Neuronal stem cell (in vitro differentiated cells): ENCODE results near the gene XYLT1.

Source experiments
- DNase-seq: peaks from one replicate; pipeline ENCODE4 v3.0.0-alpha.2; 2013; ENCODE audit warnings: low spot score
- H2AFZ ChIP-seq: one replicate; pipeline ENCODE4 v1.6.1; 2013; ENCODE audit warnings: mild to moderate bottlenecking, low read length, inconsistent platforms
- H2AK5ac ChIP-seq: 2 replicates; pipeline ENCODE4 v1.6.1; 2013; ENCODE audit warnings: low read depth, mild to moderate bottlenecking, inconsistent platforms, low read length, moderate library complexity, mixed read lengths
- H2BK120ac ChIP-seq: 2 replicates; pipeline ENCODE4 v1.6.1; 2013; ENCODE audit warnings: low read depth, mild to moderate bottlenecking, inconsistent platforms, low read length, moderate library complexity, mixed read lengths
- H2BK12ac ChIP-seq: one replicate; pipeline ENCODE4 v1.6.1; 2013; ENCODE audit warnings: low read length, inconsistent platforms
- H2BK15ac ChIP-seq: 2 replicates; pipeline ENCODE4 v1.6.1; 2013; ENCODE audit warnings: mild to moderate bottlenecking, low read length, inconsistent platforms, mixed read lengths
- H2BK5ac ChIP-seq: one replicate; pipeline ENCODE4 v1.6.1; 2013; ENCODE audit warnings: inconsistent platforms, mild to moderate bottlenecking, low read length, moderate library complexity
- H3K14ac ChIP-seq: one replicate; pipeline ENCODE4 v1.6.1; 2013; ENCODE audit warnings: low read length, inconsistent platforms
- H3K18ac ChIP-seq: 2 replicates; pipeline ENCODE4 v1.6.1; 2013; ENCODE audit warnings: low read length, inconsistent platforms
- H3K23ac ChIP-seq: 2 replicates; pipeline ENCODE4 v1.6.1; 2013; ENCODE audit warnings: low read depth, mild to moderate bottlenecking, mixed read lengths, low read length, inconsistent platforms; ENCODE audit not compliant: poor library complexity
- H3K27ac ChIP-seq: replicated peaks from 3 replicates; pipeline ENCODE4 v1.5.1; 2013; ENCODE audit warnings: low read length, inconsistent platforms
- H3K27me3 ChIP-seq, 3 experiments: 2 replicates each; pipeline ENCODE4 v1.6.1; 2013; ENCODE audit warnings: low read length in 3 of 3, mild to moderate bottlenecking in 2 of 3, inconsistent platforms in 1 of 3, low read depth in 1 of 3, mixed read lengths in 1 of 3, moderate library complexity in 1 of 3; ENCODE audit not compliant: control insufficient read depth in 3 of 3, insufficient read depth in 3 of 3
- H3K36me3 ChIP-seq, 2 donors: replicated peaks in 1 of 2; 2 replicates each; pipeline ENCODE4 v1.6.1; 2013; ENCODE audit warnings: low read length in 2 of 2; ENCODE audit not compliant: control insufficient read depth in 2 of 2, insufficient read depth in 2 of 2
- H3K4ac ChIP-seq: 2 replicates; pipeline ENCODE4 v1.6.1; 2013; ENCODE audit warnings: inconsistent platforms, mild to moderate bottlenecking, low read length, moderate library complexity
- H3K4me1 ChIP-seq, 2 donors: 1 replicate in 1 of 2; 2 replicates in 1 of 2; pipeline ENCODE4 v1.6.1; 2013; ENCODE audit warnings: low read length in 2 of 2, low read depth in 1 of 2; ENCODE audit not compliant: control insufficient read depth in 2 of 2, insufficient read depth in 1 of 2
- H3K4me2 ChIP-seq: one replicate; pipeline ENCODE4 v1.6.1; 2013; ENCODE audit warnings: mild to moderate bottlenecking, low read length, inconsistent platforms; ENCODE audit not compliant: insufficient read depth, poor library complexity, severe bottlenecking
- H3K4me3 ChIP-seq, 2 donors: 2 replicates each; pipeline ENCODE4 v1.5.1; 2013; ENCODE audit warnings: low read length in 2 of 2, mild to moderate bottlenecking in 2 of 2, inconsistent platforms in 1 of 2, moderate library complexity in 1 of 2
- H3K79me1 ChIP-seq: one replicate; pipeline ENCODE4 v1.6.1; 2013; ENCODE audit warnings: low read depth, mild to moderate bottlenecking, inconsistent platforms, low read length, moderate library complexity
- H3K9ac ChIP-seq: one replicate; pipeline ENCODE4 v1.6.1; 2013; ENCODE audit warnings: mild to moderate bottlenecking, low read depth, low read length, inconsistent platforms; ENCODE audit not compliant: poor library complexity
- H3K9me3 ChIP-seq, 2 donors: replicated peaks in 1 of 2; 2 replicates each; pipeline versions ENCODE3 to v1.6.1; 2013; ENCODE audit warnings: low read length in 2 of 2, mild to moderate bottlenecking in 2 of 2, inconsistent platforms in 1 of 2, low read depth in 1 of 2, mixed read lengths in 1 of 2, moderate library complexity in 1 of 2; ENCODE audit not compliant: control insufficient read depth in 2 of 2, insufficient read depth in 1 of 2
- H4K8ac ChIP-seq: one replicate; pipeline ENCODE4 v1.6.1; 2013; ENCODE audit warnings: low read depth, mild to moderate bottlenecking, inconsistent platforms, low read length, moderate library complexity
- H4K91ac ChIP-seq: one replicate; pipeline ENCODE4 v1.6.1; 2013; ENCODE audit warnings: low read length, low read depth, mild to moderate bottlenecking, inconsistent platforms; ENCODE audit not compliant: poor library complexity
- WGBS, 2 donors: extraction: QIAGEN DNeasy Blood & Tissue Kit; methylation state at CpG; one replicate each; pipeline ENCODE4 v1.1.7; 2013; ENCODE audit warnings: missing lambda C conversion rate in 2 of 2, mixed read lengths in 1 of 2; ENCODE audit not compliant: insufficient read length in 2 of 2, insufficient replicate concordance in 1 of 2; ENCODE audit errors: extremely low coverage in 2 of 2; 5-methylcytosine and 5-hydroxymethylcytosine counted together

The XYLT1 gene

DNA sequence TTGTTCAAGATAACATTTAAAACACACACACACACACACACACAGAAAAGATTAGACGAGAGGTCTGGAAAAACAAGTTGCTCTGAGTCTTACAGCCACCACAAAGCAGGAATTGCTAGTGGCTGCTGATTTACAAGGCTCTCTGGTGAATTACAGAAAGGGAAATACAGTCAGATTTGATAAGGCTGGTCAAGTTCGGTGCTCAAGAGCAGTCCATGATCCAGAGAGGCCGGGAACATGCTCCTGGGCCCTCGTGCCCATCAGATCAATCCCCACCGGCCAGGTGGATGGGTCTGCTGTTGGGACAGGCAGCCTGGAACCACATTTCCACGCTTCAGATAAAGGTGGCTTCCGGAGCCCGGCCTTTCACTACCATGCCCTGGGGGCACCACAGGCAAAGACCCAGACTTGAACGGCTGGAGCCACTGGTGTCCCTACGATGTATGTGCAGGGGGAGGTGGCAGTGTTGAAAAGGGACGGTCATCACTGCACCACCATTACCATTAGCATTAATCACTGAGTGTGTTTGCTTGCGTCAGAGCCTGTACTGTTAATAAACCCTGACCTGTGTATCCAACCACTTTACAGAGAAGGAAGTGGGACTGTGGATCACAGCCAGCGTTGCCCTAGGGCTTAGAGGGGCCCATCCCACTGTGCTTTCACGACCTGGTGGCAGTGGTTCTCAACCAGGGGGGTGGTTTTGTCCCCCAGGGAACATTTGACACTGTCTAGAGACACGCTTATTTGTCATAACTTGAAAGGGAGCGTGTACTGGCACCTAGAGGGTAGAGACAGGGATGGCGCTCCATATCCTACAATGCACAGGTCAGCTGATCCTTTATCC is 95.1 kb downstream of the XYLT1 start:
- no peak for DNase-seq
- no peak overlapping the region for H2AFZ ChIP-seq

GRCh38 chr16:17374668-17375255 is 96.0 kb downstream of the XYLT1 start:
- no peak overlapping the region for H3K23ac ChIP-seq
- H3K4me1 ChIP-seq = peaks cover 18 to 30% of the 10 kb centered on the region in 2 donors
- peaks cover 0 to 4% (median 0%) of the 10 kb centered on the region in 3 experiments for H3K27me3 ChIP-seq
- no peak overlapping the region for H3K14ac ChIP-seq
- WGBS, 2 donors = no CpG with 5 or more reads among the region's 3 CpGs
- no peak overlapping the region for H3K9ac ChIP-seq
- no peak overlapping the region for H2AK5ac ChIP-seq
- H3K79me1 ChIP-seq = no peaks in the 10 kb centered on the region
- H2BK15ac ChIP-seq = no peak overlapping the region
- H2BK5ac ChIP-seq = no peak overlapping the region
- no peak for DNase-seq
- H3K36me3 ChIP-seq = no peaks in the 10 kb centered on the region
- H2BK12ac ChIP-seq = no peak overlapping the region
- H3K4ac ChIP-seq = no peak overlapping the region
- no peak overlapping the region for H3K4me3 ChIP-seq
- H4K8ac ChIP-seq = no peak overlapping the region
- H3K9me3 ChIP-seq = no peaks in the 10 kb centered on the region
- no peak overlapping the region for H3K4me2 ChIP-seq
- no peak overlapping the region for H2BK120ac ChIP-seq
- no peak overlapping the region for H4K91ac ChIP-seq
- no peak overlapping the region for H2AFZ ChIP-seq
- no peak overlapping the region for H3K27ac ChIP-seq
- H3K18ac ChIP-seq = no peak overlapping the region

More for the DNA sequence above, 95.1 kb downstream of the XYLT1 start:
- H3K27me3 ChIP-seq = peaks cover 0 to 4% (median 0%) of the 10 kb centered on the region in 3 experiments
- H4K8ac ChIP-seq = no peak overlapping the region
- H3K4me1 ChIP-seq = peaks cover 11 to 27% of the 10 kb centered on the region in 2 donors
- H3K23ac ChIP-seq = no peak overlapping the region
- H2BK5ac ChIP-seq = no peak overlapping the region
- H3K9ac ChIP-seq = no peak overlapping the region
- no peak overlapping the region for H3K4me3 ChIP-seq
- H2BK12ac ChIP-seq = no peak overlapping the region
- no peak overlapping the region for H3K4me2 ChIP-seq
- no peaks in the 10 kb centered on the region for H3K9me3 ChIP-seq
- H2BK120ac ChIP-seq = no peak overlapping the region
- WGBS, 2 donors = no CpG with 5 or more reads among the region's 17 CpGs
- H3K18ac ChIP-seq = peak overlapping the region; percentile 33
- no peak overlapping the region for H3K14ac ChIP-seq
- H3K4ac ChIP-seq = no peak overlapping the region
- no peak overlapping the region for H2AK5ac ChIP-seq
- H3K36me3 ChIP-seq = no peaks in the 10 kb centered on the region
- H2BK15ac ChIP-seq = no peak overlapping the region
- H4K91ac ChIP-seq = no peak overlapping the region
- no peak overlapping the region for H3K27ac ChIP-seq
- H3K79me1 ChIP-seq = no peaks in the 10 kb centered on the region

- no peak overlapping the region for H3K27ac ChIP-seq
- H2BK12ac ChIP-seq = no peak overlapping the region
- H3K27me3 ChIP-seq = peaks cover 0 to 3% (median 0%) of the 10 kb centered on the region in 3 experiments
- no peak overlapping the region for H4K91ac ChIP-seq
- H4K8ac ChIP-seq = no peak overlapping the region
- H3K9me3 ChIP-seq = no peaks in the 10 kb centered on the region
- H2BK120ac ChIP-seq = no peak overlapping the region
- no peak overlapping the region for H3K9ac ChIP-seq
- no peak overlapping the region for H2BK5ac ChIP-seq
- no peak overlapping the region for H3K14ac ChIP-seq
- no peak overlapping the region for H3K23ac ChIP-seq
- H2AFZ ChIP-seq = no peak overlapping the region
- H3K79me1 ChIP-seq = no peaks in the 10 kb centered on the region
- H2AK5ac ChIP-seq = no peak overlapping the region
- H3K4me2 ChIP-seq = no peak overlapping the region
- DNase-seq = no peak
- H3K36me3 ChIP-seq = no peaks in the 10 kb centered on the region
- no peak overlapping the region for H2BK15ac ChIP-seq
- H3K4me3 ChIP-seq = no peak overlapping the region
- H3K4ac ChIP-seq = no peak overlapping the region
- H3K18ac ChIP-seq = no peak overlapping the region
- WGBS, 2 donors = no CpG with 5 or more reads among the region's 3 CpGs
- H3K4me1 ChIP-seq = peaks cover 21 to 31% of the 10 kb centered on the region in 2 donors
Measured at GRCh38 chr16:17373533-17373932, 97.2 kb downstream of the XYLT1 start.

DNA sequence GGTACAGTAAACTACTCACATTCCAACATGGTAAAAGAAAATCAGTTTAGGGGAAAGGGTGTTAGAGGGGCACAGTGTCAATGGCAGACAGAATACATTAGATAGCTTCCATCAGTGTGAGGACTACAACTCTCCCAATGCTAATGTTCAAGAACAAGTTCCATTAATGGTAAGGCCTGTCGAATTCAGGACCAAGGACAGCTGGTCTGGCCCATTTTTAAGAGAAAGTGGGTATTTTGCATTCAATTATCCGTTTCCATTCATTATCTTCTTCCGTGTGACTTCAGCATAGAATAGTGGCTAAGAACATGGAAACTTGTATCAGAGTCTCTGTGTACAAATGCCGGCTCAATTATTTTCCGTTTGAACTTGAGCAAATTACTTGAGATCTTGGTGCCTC is 98.4 kb downstream of the XYLT1 start:
- Histone ChIP-seq H2AFZ (no peak overlapping the region), H3K14ac (no peak overlapping the region), H3K4ac (no peak overlapping the region), H3K23ac (no peak overlapping the region), H3K9me3 (no peaks in the 10 kb centered on the region), H3K9ac (no peak overlapping the region), H3K4me2 (no peak overlapping the region), H2BK12ac (no peak overlapping the region), H2BK120ac (no peak overlapping the region), H3K79me1 (peaks cover 2% of the 10 kb centered on the region), H2BK15ac (no peak overlapping the region), H3K36me3 (no peaks in the 10 kb centered on the region), H3K18ac (no peak overlapping the region), H3K27me3 (peaks cover 0 to 2% (median 0%) of the 10 kb centered on the region in 3 experiments), H3K4me1 (peaks cover 20 to 31% of the 10 kb centered on the region in 2 donors), H3K27ac (no peak overlapping the region), H2BK5ac (no peak overlapping the region), H2AK5ac (no peak overlapping the region), H3K4me3 (no peak overlapping the region), H4K91ac (no peak overlapping the region), H4K8ac (no peak overlapping the region)
- WGBS, 2 donors = no CpG with 5 or more reads among the region's 5 CpGs
- DNase-seq = no peak
